NCI-H2196 (cell line): ENCODE results near the gene RTF2.
"Not testable (repeated sequence)": the region's sequence is repeated elsewhere in the genome, so short reads cannot be mapped to it uniquely, and the experiment has no call there.

ENCODE experiments used
- DNase-seq: peaks from one replicate; lab custom pipeline; 2025; ENCODE audit not compliant: unreplicated experiment; lab: John Stamatoyannopoulos, UW

Gene RTF2

GRCh38 chr20:56487216-56487615 is 18.8 kb downstream of the RTF2 start:
- no peak for DNase-seq

- DNase-seq: no peak
These were observed 20.1 kb downstream of the RTF2 start for GRCh38 chr20:56488566-56488965.

DNA sequence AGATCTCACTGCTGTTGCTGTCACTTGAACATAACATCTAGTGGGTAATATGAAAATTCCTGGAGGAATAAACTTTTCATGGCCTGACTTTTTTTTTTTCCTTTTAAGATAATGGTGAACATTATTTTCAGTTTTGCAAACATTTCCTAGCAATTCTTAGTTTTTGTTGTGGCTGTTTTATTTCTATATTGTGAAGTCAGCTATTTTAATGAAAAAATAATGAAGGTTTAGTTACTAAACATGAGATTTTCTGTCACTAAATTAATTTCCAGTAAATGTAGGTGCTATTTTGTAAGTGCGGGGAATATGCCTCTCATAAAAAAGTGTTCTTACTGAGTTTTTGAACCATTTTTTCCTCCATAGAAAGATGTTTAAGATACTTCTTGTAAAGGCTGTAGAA is 32.7 kb downstream of the RTF2 start:
- no peak for DNase-seq

- no peak for DNase-seq
These were observed 35.5 kb downstream of the RTF2 start for GRCh38 chr20:56503916-56504315.

DNA sequence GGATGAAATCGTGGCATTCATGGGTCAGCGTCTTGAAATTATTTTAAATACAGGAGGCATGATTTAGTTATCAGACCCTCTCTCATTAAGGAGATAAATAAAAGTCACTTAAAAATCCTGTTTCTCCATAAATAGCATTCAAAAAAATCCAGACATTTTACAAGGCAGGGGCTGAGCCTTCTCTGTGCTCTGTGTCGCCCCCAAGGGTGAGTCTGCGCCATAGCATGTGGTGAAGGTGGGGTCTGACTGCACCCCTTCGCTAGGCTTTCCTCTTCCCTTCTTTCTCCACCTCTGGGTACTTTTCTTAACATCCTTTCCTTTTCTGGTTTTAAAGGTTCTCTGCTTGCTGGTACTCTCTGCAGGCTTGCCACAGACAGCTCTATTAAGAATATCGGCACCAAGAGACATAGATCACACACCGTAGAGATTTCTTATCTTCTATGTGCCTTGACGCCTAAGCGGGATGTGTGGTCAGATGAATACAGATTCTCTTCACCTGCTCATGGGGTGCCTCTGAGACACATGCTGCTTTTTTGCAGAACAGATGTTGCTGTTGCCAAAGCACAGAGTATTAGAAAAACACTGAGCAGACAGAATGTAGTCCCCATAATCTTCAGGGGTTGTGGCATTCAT is 36.1 kb downstream of the RTF2 start:
- DNase-seq: no peak

DNA sequence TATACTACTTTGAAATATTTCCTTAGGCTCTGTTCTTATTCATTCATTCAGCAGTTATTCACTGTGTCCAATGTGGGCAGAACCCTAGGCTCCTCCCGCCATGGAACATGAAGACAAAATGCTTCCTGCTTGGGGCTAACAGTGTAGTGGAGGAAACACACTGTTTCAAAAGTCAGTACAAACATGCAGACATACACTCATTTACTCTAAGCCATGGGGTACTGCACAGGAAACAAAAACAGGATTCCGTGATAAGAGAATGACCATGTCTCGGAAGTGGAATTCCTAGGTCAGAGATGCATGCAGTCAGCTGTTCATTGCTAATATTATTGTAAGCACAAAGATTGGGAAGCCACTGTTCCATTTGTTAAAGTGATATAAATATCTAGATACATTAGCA is 37.7 kb downstream of the RTF2 start:
- DNase-seq: no peak

DNA sequence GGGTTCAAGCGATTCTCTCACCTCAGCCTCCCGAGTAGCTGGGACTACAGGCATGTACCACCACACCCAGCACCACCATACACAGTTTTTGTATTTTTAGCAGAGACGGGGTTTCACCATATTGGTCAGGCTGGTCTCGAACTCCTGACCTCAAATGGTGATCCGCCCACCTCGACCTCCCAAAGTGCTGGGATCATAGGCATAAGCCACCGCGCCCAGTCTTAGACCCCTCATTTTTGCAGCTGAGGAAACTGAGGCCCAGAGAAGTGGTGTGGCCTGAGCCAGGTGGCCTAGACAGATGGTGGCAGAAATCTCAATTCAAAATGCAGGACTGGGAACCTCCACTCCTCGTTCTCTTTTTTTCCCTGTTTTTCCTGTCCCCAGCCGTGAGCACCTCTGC is 43.5 kb downstream of the RTF2 start:
- DNase-seq: no peak

DNA sequence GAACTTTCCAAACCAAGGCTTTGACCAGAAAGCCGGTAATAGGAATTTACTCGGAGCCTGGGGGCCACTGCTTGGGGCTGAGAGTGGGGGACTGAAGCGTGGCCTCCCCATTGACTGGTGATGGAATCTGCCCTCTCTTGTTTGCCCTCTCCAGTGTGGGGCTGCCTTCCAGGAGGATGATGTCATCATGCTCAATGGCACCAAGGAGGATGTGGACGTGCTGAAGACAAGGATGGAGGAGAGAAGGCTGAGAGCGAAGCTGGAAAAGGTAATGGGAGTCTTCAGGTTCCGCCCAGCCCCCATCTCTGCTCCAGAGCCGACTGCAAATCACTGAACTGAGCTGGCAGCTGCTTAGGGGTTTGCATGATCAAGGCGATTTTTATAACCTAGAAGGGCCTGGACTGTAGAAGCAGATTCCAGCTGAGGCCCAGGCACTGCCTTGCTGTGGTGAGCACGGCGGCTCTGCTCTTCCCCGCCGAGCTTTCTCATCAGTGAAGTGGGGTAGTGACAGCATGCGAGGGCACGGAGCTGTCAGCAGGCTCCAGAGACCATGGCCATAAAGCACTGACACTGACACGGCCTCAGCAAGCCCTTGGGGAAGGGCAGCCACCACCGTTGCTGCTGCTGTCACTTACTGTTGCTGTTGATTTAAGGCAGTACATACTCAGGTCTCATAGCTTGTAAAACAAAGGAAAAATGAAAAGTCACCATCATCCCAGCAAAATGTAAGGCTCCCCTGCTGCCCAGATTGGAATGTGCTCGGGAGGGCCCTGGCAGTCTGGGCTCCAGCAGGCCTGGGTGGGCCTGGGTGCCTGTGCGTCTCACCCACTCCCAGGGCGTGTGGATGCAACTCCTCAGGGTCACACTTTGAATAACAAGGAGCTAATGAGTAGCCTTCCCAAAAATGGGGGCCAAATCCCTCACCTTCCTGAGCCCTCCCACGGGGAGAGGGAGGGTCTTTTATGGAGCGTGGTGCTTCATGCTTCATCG is 45.0 kb downstream of the RTF2 start:
- DNase-seq: no peak

DNA sequence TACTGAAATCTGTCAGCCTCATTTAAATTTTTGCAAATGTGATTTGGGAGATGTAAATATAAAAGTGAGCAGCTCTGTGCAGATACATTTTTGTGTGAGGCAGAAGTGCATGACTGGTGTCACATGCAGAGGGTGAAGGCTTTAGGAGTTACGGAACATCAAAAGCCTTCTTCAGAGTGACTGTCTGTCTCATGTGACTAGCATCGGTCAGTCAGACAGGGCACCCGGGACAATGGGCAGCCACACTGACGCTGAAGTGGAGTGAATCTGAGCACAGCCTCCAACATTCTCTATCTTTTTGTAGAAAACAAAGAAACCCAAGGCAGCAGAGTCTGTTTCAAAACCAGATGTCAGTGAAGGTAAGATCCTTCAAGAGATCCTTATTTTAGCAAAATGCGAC is 48.2 kb downstream of the RTF2 start:
- no peak for DNase-seq

- no peak for DNase-seq
These were observed 48.8 kb downstream of the RTF2 start for GRCh38 chr20:56517211-56517610.

DNA sequence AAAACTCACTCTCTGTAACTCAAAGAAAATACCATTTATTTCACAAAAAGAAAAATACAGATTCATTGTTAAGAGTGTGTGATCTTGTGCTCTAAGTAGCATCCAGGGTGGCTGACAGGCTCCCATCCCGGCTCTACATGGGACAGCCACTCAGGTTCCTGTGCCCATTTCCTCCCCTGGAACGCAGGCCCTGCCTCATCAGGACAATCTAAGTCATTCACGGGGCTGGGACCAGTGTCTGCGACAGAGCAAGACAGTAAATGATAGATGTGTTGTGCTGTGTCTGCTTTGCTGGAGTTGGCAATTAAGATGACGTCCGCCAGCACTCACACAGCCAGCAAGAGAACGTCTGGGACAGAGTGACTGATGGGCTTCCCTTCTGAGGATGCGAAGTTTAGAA is 49.2 kb downstream of the RTF2 start:
- DNase-seq: no peak

DNA sequence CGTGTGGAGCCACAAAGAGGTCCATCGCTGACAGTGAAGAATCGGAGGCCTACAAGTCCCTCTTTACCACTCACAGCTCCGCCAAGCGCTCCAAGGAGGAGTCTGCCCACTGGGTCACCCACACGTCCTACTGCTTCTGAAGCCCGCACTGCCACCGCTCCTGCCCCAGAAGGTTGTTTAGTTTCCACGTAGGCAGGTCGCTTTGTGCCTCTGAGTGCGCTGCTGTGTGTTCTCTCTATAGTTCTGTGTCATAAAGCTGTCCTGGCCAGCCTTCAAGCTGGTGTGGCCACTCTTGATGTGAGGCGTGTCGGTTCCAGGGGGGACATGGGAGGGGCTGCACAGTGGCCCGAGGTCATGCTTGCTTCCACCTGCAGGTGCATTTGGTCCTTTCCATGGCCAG is 49.7 kb downstream of the RTF2 start:
- DNase-seq: no peak

GRCh38 chr20:56518721-56519398 is 50.4 kb downstream of the RTF2 start:
- DNase-seq: no peak

- no peak for DNase-seq
These were observed 51.1 kb downstream of the RTF2 start for GRCh38 chr20:56519551-56519950.

- DNase-seq: no peak
These were observed 51.8 kb downstream of the RTF2 start for GRCh38 chr20:56520180-56520579.

DNA sequence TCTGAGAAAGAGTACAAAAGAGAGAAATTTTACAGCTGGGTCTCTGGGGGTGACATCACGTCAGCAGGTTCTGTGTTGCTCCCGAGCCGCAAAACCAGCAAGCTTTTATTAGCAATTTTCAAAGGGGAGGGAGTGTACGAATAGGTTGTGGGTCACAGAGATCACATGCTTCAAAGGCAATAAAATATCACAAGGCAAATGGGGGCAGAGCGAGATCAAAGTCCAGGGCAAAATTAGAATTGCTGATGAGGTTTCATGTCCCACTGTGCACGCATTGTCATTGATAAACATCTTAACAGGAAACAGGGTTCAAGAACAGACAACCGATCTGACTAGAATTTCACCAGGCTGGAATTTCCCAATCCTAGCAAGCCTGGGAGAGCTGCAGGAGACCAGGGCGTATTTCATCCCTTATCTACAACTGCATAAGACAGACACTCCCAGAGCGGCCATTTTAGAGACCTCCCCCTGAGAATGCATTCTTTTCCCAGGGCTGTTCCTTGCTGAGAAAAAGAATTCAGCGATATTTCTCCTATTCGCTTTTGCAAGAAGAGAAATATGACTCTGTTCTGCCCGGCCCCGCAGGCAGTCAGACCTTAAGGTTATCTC is 52.4 kb downstream of the RTF2 start:
- not testable (repeated sequence) for DNase-seq

- DNase-seq: no peak
These were observed 53.9 kb downstream of the RTF2 start for GRCh38 chr20:56522311-56522710.

DNA sequence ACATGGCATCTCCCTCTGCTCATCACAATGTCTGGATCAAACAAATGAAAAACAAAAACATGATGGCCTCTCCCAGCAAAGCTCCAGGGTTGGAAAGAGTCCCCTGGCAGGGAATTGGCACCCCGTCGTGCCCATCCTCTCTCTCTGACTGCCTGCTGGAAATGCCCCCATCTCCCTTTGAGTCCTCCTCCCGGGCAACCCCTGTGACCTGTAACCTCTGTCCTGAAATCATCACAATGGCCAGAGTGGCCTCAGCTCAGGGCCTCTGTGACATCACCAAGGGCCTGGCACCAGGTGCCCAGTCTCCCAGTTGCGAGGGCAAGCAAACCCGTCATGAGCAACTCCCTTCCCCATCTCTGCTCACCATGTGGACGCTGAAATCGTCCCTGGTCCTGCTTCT is 56.0 kb downstream of the RTF2 start, which contains the start of gene FAM209A:
Gene FAM209A, plus strand, starts transcription at position 301 of the 400 bp plus-strand sequence. Its CDS starts 65 bp downstream, at position 366.
- DNase-seq: not testable (repeated sequence)

GRCh38 chr20:56527521-56527920 is 59.1 kb downstream of the RTF2 start:
- DNase-seq: no peak

GRCh38 chr20:56532946-56533345 is 64.5 kb downstream of the RTF2 start, which contains the start of gene FAM209B:
Gene FAM209B (plus strand): TSS chr20:56533246. CDS start chr20:56533342, 96 bp downstream.
- DNase-seq: not testable (repeated sequence)

DNA sequence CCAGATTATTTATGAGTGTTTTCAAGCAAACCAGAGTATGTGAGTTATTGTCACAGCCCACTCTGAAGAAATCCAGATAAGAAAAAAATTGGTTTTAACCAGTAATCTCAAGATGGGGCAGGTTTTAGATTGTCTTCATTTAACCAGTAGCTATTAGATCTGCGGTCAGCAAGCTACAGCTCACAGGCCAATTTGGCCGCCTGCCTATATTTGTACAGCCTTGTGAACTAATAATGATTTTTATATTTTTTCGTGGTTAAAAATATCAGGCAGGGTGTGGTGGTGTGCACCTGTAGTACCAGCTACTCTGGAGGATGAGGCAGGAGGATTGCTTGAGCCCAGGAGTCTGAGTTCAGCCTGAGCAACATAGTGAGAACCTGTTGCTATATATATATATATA is 69.6 kb downstream of the RTF2 start:
- DNase-seq: peak; percentile 14
